ENCODE results near the gene FSTL1. TPM values are rescaled to one million over a fixed set of nuclear protein-coding genes. Genes with fewer than 3 reads are reported as not detected.
"Not testable (repeated sequence)": the region's sequence is repeated elsewhere in the genome, so short reads cannot be mapped to it uniquely, and the experiment has no call there.

Gene FSTL1
- total and polyA plus RNA-seq, 4 donors, result 137 to 722 (median 319) TPM

DNA sequence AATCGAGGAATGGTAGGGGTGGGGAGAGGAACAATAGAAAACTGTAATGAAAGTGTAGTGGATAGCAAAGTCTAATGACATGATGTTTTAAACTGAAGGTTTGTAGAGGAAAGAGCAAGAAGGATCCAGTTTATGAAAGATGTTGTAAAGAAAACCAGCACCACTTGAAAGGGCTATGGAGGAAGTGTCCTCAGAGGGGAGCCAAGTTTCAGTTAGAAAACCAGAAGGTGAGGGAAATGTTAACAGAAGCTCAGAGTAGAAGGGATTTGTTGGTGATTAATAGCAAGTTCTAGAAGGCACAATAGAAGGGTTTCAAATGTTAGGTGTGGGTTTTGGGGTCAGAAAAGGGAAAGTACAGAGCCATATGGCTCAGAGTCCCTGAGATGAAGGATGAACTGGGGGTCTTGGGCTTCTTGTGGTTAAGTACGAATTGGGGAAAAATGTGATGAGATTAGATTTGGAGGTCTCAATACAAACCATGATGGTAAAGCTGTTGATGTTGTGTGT lies 67.8 kb downstream of the FSTL1 start:
- H3K4me3 ChIP-seq (ENCODE audit: low read depth, low read length), result no peak overlapping the region
- H3K36me3 ChIP-seq (ENCODE audit: control insufficient read depth, insufficient read depth, low read length), result no peaks in the 10 kb centered on the region
- no peak overlapping the region for H3K27ac ChIP-seq (ENCODE audit: low read depth, low read length)
- no peaks in the 10 kb centered on the region for H3K9me3 ChIP-seq (ENCODE audit: control insufficient read depth, insufficient read depth, low read length)
- WGBS (ENCODE audit: insufficient coverage), result 93% methylated on average over 2 of the region's 2 CpGs
- no peaks in the 10 kb centered on the region for H3K27me3 ChIP-seq (ENCODE audit: control insufficient read depth, insufficient read depth, low read length)
- no peak for DNase-seq (ENCODE audit: low read depth in 4 of 6, low spot score in 6 of 6)
- H3K4me1 ChIP-seq (ENCODE audit: control insufficient read depth, insufficient read depth, low read length), result no peaks in the 10 kb centered on the region

DNA sequence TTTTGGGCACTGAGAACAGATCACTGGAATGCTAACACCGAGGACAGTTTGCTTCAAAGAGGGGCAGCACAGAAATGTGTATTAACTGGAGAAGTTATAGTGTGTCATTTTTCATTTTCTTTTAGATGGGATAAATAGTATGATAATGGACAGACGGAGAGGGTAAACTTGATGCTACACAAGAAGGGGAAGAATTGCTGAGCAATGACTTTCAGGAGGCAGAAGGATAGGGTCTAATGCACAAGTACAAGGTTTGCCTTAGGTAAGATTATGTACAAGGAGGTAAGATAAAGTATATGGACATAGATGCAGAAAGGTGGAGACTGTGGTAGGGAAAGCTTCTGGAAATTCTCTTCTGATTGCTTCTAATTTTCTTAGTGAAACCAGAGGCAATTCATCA lies 69.3 kb downstream of the FSTL1 start:
- Histone ChIP-seq H3K4me1 (ENCODE audit: control insufficient read depth, insufficient read depth, low read length) (no peaks in the 10 kb centered on the region), H3K27me3 (ENCODE audit: control insufficient read depth, insufficient read depth, low read length) (no peaks in the 10 kb centered on the region), H3K4me3 (ENCODE audit: low read depth, low read length) (no peak overlapping the region), H3K27ac (ENCODE audit: low read depth, low read length) (no peak overlapping the region), H3K9me3 (ENCODE audit: control insufficient read depth, insufficient read depth, low read length) (no peaks in the 10 kb centered on the region), H3K36me3 (ENCODE audit: control insufficient read depth, insufficient read depth, low read length) (no peaks in the 10 kb centered on the region)
- no peak for DNase-seq (ENCODE audit: low read depth in 4 of 6, low spot score in 6 of 6)
- WGBS (ENCODE audit: insufficient coverage), result 92% methylated on average over 2 of the region's 2 CpGs

DNA sequence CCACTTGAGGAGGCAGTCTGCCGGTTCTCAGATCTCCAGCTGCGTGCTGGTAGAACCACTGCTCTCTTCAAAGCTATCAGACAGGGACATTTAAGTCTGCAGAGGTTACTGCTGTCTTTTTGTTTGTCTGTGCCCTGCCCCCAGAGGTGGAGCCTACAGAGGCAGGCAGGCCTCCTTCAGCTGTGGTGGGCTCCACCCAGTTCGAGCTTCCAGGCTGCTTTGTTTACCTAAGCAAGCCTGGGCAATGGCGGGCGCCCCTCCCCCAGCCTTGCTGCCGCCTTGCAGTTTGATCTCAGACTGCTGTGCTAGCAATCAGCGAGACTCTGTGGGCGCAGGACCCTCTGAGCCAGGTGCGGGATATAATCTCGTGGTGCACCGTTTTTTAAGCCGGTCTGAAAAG lies 72.8 kb downstream of the FSTL1 start:
- H3K9me3 ChIP-seq (ENCODE audit: control insufficient read depth, insufficient read depth, low read length); H3K36me3 ChIP-seq (ENCODE audit: control insufficient read depth, insufficient read depth, low read length); H3K27me3 ChIP-seq (ENCODE audit: control insufficient read depth, insufficient read depth, low read length); H3K27ac ChIP-seq (ENCODE audit: low read depth, low read length); H3K4me1 ChIP-seq (ENCODE audit: control insufficient read depth, insufficient read depth, low read length); DNase-seq (ENCODE audit: low read depth in 4 of 6, low spot score in 6 of 6); H3K4me3 ChIP-seq (ENCODE audit: low read depth, low read length): not testable (repeated sequence)
- WGBS (ENCODE audit: insufficient coverage), result 79% methylated on average over 2 of the region's 12 CpGs

DNA sequence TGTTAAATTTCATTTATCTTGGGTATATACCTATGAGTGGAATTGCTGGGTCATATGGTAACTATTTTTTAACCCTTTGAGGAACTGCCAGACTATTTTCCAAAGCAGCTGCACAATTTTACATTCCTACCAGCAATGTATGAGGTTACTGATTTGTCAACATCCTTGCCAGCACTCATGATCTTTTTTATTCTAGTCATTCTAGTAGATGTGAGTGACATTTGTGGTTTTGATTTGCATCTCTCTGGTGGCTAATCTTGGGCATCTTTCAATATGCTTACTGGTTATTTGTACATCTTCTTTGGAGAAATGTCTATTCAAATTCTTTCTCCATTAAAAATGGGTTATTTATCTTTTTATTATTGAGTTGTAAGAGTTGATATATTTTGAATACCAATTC lies 80.3 kb downstream of the FSTL1 start:
- Histone ChIP-seq H3K4me3 (ENCODE audit: low read depth, low read length) (no peak overlapping the region), H3K36me3 (ENCODE audit: control insufficient read depth, insufficient read depth, low read length) (no peaks in the 10 kb centered on the region), H3K9me3 (ENCODE audit: control insufficient read depth, insufficient read depth, low read length) (no peaks in the 10 kb centered on the region), H3K4me1 (ENCODE audit: control insufficient read depth, insufficient read depth, low read length) (no peaks in the 10 kb centered on the region), H3K27me3 (ENCODE audit: control insufficient read depth, insufficient read depth, low read length) (no peaks in the 10 kb centered on the region), H3K27ac (ENCODE audit: low read depth, low read length) (no peak overlapping the region)
- no peak for DNase-seq (ENCODE audit: low read depth in 4 of 6, low spot score in 6 of 6)

DNA sequence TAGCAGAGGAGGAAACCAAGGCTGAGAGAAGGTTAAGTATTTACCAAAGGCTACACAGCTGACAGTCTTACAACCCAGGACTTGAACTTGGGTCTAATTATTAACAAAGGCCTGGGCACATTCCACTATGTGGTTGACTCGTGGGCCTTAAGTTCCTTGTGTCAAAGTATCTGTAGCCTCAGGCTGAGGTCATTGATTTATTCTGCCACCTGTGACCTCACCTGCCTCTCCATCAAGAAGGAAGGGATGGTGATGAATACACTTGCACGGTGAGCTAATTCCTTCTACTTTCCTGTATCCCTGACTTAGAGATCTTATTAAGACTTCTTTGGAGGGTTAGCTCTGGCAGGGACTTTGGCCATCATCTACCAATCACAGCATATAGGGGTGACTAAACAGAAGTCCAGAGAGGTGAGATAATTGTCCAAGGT lies 81.7 kb downstream of the FSTL1 start:
- H3K27ac ChIP-seq (ENCODE audit: low read depth, low read length), result no peak overlapping the region
- no peaks in the 10 kb centered on the region for H3K4me1 ChIP-seq (ENCODE audit: control insufficient read depth, insufficient read depth, low read length)
- H3K36me3 ChIP-seq (ENCODE audit: control insufficient read depth, insufficient read depth, low read length), result no peaks in the 10 kb centered on the region
- no peak for DNase-seq (ENCODE audit: low read depth in 4 of 6, low spot score in 6 of 6)
- no peak overlapping the region for H3K4me3 ChIP-seq (ENCODE audit: low read depth, low read length)
- no peaks in the 10 kb centered on the region for H3K27me3 ChIP-seq (ENCODE audit: control insufficient read depth, insufficient read depth, low read length)
- H3K9me3 ChIP-seq (ENCODE audit: control insufficient read depth, insufficient read depth, low read length), result no peaks in the 10 kb centered on the region
- 50% methylated on average over 1 of the region's 2 CpGs for WGBS (ENCODE audit: insufficient coverage)

DNA sequence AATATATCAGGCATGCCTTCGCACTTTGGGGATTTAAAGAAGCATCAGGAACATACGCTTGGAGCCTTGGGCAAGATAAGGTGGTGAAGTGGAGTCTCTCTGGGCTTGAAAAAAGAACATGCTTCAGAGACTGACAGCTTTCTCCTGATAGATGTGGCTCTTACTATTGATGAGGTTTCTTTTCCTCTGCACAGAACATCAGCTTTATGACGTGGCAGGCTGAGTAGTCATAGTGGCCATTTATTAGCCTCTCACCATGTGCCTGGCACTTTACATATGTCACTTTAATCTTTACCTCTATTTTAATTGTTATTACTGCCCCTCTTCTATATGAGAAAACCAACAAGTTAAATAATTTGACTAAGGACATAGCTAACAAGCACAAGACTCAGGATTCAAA lies 82.6 kb downstream of the FSTL1 start:
- H3K27ac ChIP-seq (ENCODE audit: low read depth, low read length), result no peak overlapping the region
- H3K4me1 ChIP-seq (ENCODE audit: control insufficient read depth, insufficient read depth, low read length), result no peaks in the 10 kb centered on the region
- no peak overlapping the region for H3K4me3 ChIP-seq (ENCODE audit: low read depth, low read length)
- 86% methylated on average over 2 of the region's 3 CpGs for WGBS (ENCODE audit: insufficient coverage)
- no peak for DNase-seq (ENCODE audit: low read depth in 4 of 6, low spot score in 6 of 6)
- no peaks in the 10 kb centered on the region for H3K27me3 ChIP-seq (ENCODE audit: control insufficient read depth, insufficient read depth, low read length)
- H3K9me3 ChIP-seq (ENCODE audit: control insufficient read depth, insufficient read depth, low read length), result no peaks in the 10 kb centered on the region
- H3K36me3 ChIP-seq (ENCODE audit: control insufficient read depth, insufficient read depth, low read length), result no peaks in the 10 kb centered on the region

DNA sequence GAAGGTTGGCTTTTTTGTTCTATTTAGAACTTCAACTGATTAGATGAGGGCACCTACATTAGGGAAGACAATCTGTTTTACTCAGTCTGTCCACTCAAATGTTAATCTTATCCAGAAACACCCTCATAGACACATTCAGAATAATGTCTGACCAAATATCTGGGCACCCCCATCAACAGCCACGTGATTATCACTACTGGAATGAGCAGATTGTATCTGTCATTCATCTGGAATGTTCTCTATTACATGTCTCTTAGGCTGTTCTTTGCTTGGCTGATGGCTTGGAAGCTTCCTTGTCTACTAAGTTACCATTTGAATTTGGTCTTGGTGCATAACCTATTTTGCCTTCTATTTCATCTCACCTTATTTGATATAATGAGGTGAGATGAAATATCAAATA lies 86.0 kb downstream of the FSTL1 start:
- Histone ChIP-seq H3K4me1 (ENCODE audit: control insufficient read depth, insufficient read depth, low read length) (no peaks in the 10 kb centered on the region), H3K27me3 (ENCODE audit: control insufficient read depth, insufficient read depth, low read length) (no peaks in the 10 kb centered on the region), H3K36me3 (ENCODE audit: control insufficient read depth, insufficient read depth, low read length) (no peaks in the 10 kb centered on the region), H3K9me3 (ENCODE audit: control insufficient read depth, insufficient read depth, low read length) (no peaks in the 10 kb centered on the region), H3K4me3 (ENCODE audit: low read depth, low read length) (no peak overlapping the region), H3K27ac (ENCODE audit: low read depth, low read length) (no peak overlapping the region)
- no CpG with 5 or more reads among the region's 1 CpG for WGBS (ENCODE audit: insufficient coverage)
- DNase-seq (ENCODE audit: low read depth in 4 of 6, low spot score in 6 of 6), result no peak

DNA sequence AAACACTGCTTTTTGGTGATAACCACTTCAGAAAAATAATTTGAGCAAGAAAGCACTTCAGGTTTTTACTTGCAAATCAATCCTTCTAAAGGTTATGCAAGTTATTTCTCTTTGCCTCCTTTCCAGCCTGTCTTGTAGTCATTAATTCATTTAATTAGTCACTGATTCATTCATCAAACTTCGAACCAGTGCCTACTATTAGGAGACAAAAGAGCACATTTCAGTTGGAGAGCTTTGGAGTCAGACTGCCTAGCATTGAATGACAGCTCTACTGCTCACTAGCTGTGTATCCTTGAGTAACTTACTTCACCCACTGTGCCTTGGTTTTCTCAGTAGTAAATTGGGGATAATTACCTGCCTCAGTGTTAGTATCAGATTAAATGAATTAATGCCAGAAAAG lies 86.7 kb downstream of the FSTL1 start:
- Histone ChIP-seq H3K27ac (ENCODE audit: low read depth, low read length) (no peak overlapping the region), H3K4me1 (ENCODE audit: control insufficient read depth, insufficient read depth, low read length) (no peaks in the 10 kb centered on the region), H3K4me3 (ENCODE audit: low read depth, low read length) (no peak overlapping the region), H3K27me3 (ENCODE audit: control insufficient read depth, insufficient read depth, low read length) (no peaks in the 10 kb centered on the region), H3K9me3 (ENCODE audit: control insufficient read depth, insufficient read depth, low read length) (no peaks in the 10 kb centered on the region), H3K36me3 (ENCODE audit: control insufficient read depth, insufficient read depth, low read length) (no peaks in the 10 kb centered on the region)
- no peak for DNase-seq (ENCODE audit: low read depth in 4 of 6, low spot score in 6 of 6)
- WGBS (ENCODE audit: insufficient coverage), result 50% methylated on average over 1 of the region's 1 CpG

DNA sequence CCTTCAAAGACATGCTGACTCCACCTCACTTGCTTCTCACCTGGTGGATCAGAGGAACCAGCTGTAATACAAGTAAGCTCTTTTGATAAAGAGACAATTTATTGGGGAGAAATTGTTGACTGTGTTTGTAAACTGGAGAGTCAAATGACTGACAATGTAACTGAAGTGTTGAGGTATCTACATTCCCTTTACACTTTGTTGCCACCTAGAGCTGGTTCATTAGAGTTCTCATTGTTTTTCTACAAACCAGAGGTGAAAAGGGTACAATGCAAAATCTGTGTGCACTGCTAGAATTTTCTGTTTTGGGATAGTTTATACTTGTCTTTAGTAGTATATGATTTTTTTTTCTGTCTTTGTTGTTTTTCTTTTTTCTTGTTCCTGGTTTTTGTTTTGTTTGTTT lies 93.0 kb downstream of the FSTL1 start:
- no peaks in the 10 kb centered on the region for H3K27me3 ChIP-seq (ENCODE audit: control insufficient read depth, insufficient read depth, low read length)
- H3K27ac ChIP-seq (ENCODE audit: low read depth, low read length), result no peak overlapping the region
- no peaks in the 10 kb centered on the region for H3K4me1 ChIP-seq (ENCODE audit: control insufficient read depth, insufficient read depth, low read length)
- H3K9me3 ChIP-seq (ENCODE audit: control insufficient read depth, insufficient read depth, low read length), result no peaks in the 10 kb centered on the region
- DNase-seq (ENCODE audit: low read depth in 4 of 6, low spot score in 6 of 6), result no peak
- H3K36me3 ChIP-seq (ENCODE audit: control insufficient read depth, insufficient read depth, low read length), result no peaks in the 10 kb centered on the region
- H3K4me3 ChIP-seq (ENCODE audit: low read depth, low read length), result no peak overlapping the region

DNA sequence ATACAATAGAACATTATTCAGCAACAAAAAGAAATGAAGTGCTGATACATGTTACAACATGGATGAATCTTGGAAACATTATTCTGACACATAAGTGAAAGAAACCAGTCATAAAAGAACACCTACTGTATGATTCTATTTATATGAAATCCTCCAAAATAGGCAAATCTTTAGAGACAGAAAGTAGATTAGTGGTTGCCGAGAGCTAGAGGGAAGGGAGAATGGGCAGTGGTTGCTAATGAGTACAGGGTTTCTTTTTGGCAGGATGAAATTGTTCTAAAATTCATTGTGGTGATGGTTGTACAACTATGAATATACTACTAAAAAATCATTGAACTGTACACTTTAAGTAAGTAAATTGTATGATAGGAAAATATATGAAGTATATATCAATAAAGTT lies 95.3 kb downstream of the FSTL1 start:
- DNase-seq (ENCODE audit: low read depth in 4 of 6, low spot score in 6 of 6), result no peak
- H3K9me3 ChIP-seq (ENCODE audit: control insufficient read depth, insufficient read depth, low read length), result no peaks in the 10 kb centered on the region
- peaks cover 4% of the 10 kb centered on the region for H3K4me1 ChIP-seq (ENCODE audit: control insufficient read depth, insufficient read depth, low read length)
- H3K27ac ChIP-seq (ENCODE audit: low read depth, low read length), result no peak overlapping the region
- H3K27me3 ChIP-seq (ENCODE audit: control insufficient read depth, insufficient read depth, low read length), result no peaks in the 10 kb centered on the region
- no peak overlapping the region for H3K4me3 ChIP-seq (ENCODE audit: low read depth, low read length)
- H3K36me3 ChIP-seq (ENCODE audit: control insufficient read depth, insufficient read depth, low read length), result no peaks in the 10 kb centered on the region
- WGBS (ENCODE audit: insufficient coverage), result no CpG with 5 or more reads among the region's 1 CpG
